ENCODE measurements around the gene WNT11.
"Not testable (repeated sequence)": the region's sequence is repeated elsewhere in the genome, so short reads cannot be mapped to it uniquely, and the experiment has no call there.

The WNT11 gene

DNA sequence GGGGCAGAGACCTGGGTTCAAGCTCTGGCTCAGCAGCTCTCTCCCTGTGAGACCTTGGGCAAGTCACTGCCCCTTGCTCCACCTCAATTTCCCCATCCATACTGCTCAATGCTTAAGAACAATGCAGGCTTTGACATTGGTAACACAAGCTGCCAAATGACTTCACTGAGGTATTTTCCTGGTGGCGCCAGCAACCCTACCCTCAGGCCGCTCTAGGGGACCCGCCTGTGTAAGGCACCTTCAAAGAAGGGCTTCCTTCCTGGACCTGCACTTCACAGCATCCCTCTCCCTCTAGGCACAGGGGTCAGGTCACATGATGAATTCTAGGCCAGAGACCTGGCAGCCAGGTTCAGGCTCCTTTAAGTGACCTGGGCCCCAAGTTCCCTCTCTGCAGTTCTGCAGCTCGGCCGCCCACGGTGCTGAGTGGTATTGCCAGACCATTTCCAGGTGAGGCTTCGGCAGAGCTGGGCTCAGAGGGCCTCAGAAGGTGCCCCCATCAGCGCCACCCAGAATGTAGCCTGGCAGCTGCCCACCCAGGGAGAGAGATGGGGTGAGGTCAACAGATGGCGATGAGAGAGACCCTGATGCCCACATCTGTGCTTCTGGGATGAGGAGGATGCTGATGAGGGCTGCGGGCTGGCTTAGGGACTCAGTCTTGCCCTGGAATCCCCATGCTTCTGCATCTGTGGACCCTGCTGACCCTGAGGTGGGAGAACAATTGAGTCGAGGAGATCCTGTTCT lies 4.5 kb downstream of the WNT11 start:
- no peak for DNase-seq (ENCODE audit: low read depth)
- TF ChIP-seq, protein P1, sequence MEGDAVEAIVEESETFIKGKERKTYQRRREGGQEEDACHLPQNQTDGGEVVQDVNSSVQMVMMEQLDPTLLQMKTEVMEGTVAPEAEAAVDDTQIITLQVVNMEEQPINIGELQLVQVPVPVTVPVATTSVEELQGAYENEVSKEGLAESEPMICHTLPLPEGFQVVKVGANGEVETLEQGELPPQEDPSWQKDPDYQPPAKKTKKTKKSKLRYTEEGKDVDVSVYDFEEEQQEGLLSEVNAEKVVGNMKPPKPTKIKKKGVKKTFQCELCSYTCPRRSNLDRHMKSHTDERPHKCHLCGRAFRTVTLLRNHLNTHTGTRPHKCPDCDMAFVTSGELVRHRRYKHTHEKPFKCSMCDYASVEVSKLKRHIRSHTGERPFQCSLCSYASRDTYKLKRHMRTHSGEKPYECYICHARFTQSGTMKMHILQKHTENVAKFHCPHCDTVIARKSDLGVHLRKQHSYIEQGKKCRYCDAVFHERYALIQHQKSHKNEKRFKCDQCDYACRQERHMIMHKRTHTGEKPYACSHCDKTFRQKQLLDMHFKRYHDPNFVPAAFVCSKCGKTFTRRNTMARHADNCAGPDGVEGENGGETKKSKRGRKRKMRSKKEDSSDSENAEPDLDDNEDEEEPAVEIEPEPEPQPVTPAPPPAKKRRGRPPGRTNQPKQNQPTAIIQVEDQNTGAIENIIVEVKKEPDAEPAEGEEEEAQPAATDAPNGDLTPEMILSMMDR (IDR thresholded peaks at IDR 0.05; ENCODE audit: insufficient read depth, low read depth, low read length, missing control alignments): no peak
- H3K4me3 ChIP-seq (ENCODE audit: low read length): no peak overlapping the region

DNA sequence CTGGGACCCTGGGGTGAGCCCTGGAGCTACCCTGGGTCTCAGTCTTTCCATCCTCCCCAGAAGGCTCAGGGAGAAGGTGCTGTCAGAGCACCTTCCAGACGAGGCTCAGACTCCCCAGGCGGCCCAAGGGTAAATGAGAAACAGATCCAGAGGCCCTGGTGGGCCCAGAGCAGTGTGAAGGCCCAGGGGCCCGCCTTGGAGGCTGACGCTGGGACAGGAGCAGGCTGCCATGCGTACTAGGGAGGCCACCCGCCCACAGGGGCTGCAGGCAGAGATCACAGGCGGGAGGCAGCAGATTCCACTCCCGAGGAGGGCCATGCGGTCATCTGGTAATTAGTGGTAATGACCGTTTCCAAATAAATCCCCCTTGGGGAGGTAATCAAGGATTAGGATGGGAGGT lies 5.2 kb downstream of the WNT11 start:
- TF ChIP-seq, protein P1 (IDR thresholded peaks at IDR 0.05; ENCODE audit: insufficient read depth, low read depth, low read length, missing control alignments): no peak

DNA sequence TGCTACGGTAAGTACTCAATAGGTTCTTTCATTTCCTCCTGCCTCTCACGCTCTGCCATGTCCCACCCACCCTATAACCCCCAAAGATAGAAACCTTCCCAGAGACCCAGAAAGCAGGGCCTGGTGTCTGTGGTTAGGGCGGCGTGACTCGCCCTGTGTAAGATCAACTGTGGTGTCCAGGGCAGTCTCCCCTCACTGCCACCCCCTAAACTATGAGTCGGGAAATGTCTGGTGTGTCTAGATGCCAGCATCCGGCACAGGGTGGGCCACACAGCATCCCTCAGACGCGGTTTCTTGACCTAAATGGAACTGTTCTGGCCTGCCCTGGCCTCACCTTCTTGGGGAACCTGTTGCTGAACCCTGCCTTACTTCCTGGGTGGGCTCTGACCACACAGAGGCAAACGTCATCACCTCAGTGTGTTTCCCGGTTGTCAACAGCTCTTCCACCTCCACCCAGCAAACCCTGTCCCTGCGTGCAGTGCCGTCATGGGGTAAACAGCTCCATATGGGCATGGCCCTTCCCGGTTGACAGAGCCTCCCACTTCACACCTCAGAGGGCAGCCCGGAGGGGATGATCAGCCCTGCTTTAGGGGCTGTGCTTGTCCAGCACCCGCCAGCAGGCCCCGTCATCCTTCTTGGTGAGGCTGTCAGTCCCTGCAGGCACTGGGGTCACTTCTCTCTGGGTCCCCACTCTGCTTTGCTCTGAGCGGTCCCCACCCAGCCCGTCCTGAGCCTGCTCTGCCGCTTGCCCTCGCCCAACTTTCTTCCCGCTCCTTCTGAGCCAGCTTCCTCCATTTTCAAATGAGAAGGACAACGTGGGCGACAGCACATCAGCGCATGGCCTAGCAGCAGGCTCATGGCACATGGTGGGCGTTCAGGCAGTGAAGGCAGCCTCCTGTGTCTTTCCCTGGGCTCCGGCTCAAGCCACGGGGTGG lies 6.0 kb downstream of the WNT11 start:
- H3K4me3 ChIP-seq (ENCODE audit: low read length): no peak overlapping the region
- DNase-seq (ENCODE audit: low read depth): no peak
- TF ChIP-seq, protein P1 (IDR thresholded peaks at IDR 0.05; ENCODE audit: insufficient read depth, low read depth, low read length, missing control alignments): no peak

More for the DNA sequence above, 5.2 kb downstream of the WNT11 start:
- no peak for DNase-seq (ENCODE audit: low read depth)
- no peak overlapping the region for H3K4me3 ChIP-seq (ENCODE audit: low read length)

DNA sequence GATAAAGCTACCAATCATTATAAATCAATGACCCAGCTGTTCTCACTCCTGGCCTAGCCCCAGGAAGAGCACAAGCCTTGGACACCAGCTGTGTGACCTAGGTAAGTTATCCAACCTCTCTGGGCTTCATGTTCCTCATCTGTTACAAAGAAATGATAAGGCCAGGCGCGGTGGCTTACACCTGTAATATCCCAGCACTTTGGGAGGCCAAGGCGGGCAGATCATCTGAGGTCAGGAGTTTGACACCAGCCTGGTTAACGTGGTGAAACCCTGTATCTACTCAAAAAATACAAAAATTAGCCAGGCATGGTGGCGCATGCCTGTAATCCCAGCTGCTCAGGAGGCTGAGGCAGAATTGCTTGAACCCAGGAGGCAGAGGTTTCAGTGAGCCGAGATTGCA lies 7.6 kb downstream of the WNT11 start:
- not testable (repeated sequence) for DNase-seq (ENCODE audit: low read depth); H3K4me3 ChIP-seq (ENCODE audit: low read length)

DNA sequence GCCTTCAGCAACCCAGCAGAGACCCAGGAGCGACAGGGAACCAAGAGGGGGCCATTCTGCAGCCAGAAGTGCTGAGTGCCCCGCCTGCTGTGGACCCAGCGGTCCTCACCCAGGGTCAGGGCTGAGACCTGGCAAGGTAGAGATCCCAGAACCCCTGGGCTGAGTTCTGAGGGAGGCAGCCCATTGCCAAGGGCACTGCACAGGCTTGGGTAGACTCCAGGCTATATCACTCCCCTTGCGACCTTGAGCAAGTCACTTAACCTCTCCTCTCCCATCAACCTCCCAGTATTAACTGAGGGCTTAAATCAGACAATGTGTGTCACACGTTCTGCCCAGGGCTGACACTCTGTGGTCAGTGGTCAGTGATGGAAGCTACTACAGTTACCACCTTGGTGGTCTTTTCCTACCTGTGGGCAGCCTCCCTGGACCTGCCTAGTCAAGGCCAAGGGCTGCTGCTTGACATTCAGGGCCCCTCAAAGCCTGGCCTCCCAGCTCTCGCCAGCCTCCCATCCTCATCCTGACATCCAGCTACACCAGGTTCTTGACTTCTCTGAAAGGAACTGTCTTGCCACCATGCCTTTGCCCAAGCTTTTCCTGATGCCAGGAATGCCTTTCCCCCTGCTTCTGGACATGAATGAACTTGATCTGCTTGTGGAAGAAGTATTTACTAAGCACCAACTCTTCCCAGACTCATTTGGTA lies 8.2 kb downstream of the WNT11 start:
- TF ChIP-seq, protein P1 (IDR thresholded peaks at IDR 0.05; ENCODE audit: insufficient read depth, low read depth, low read length, missing control alignments): no peak
- DNase-seq (ENCODE audit: low read depth): peak; percentile 25
- no peak overlapping the region for H3K4me3 ChIP-seq (ENCODE audit: low read length)

DNA sequence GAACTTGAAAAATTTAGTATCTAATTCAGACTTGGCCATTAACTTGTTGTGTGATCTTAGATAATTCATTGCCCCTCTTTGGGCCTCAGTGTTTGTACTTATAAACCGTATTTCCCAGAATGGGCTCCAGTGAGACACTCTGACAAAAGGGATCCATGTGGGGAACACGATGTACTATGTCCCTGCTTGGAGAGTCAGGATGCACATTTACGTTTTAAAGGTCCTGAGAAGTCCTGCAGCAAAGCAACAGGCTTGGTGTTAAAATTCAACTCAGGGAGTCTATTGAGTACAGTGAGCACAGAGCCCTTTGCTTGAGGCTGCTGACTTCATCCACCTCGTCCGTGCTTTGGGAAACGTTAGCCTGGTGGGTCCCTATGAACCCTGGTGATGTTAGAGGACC lies 9.0 kb downstream of the WNT11 start:
- DNase-seq (ENCODE audit: low read depth): no peak
- TF ChIP-seq, protein P1 (IDR thresholded peaks at IDR 0.05; ENCODE audit: insufficient read depth, low read depth, low read length, missing control alignments): no peak
- H3K4me3 ChIP-seq (ENCODE audit: low read length): no peak overlapping the region

DNA sequence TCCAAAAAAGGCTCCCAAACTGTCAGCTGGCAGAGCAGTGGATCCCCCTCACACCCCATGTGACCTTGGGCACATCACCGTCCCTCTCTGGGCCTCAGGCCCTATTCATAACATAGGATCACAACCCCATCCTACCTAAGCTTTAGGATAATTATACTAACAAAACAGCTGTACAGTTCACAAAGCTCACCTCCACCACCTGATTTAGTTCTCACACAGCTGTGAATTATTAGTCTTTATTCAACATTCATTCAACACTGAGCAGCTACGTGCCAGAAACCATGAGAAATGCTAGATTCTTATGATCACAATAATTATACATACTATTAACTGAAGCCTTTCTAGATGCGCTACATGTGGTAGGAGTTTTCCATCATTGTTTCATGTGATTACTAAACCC lies 9.5 kb downstream of the WNT11 start:
- no peak for DNase-seq (ENCODE audit: low read depth)
- TF ChIP-seq, protein P1 (IDR thresholded peaks at IDR 0.05; ENCODE audit: insufficient read depth, low read depth, low read length, missing control alignments): no peak
- H3K4me3 ChIP-seq (ENCODE audit: low read length): no peak overlapping the region

Data from epithelial cell of esophagus (primary cell).